ENCODE measurements around the gene PCDH19.

Gene PCDH19

GRCh38 chrX:100404851-100405250 is 5.2 kb downstream of the PCDH19 start:
- DNase-seq (ENCODE audit: low read depth) = no peak

GRCh38 chrX:100395781-100396180 is 14.3 kb downstream of the PCDH19 start:
- no peak for DNase-seq (ENCODE audit: low read depth)

GRCh38 chrX:100381619-100382018 is 28.5 kb downstream of the PCDH19 start:
- DNase-seq (ENCODE audit: low read depth) = no peak

GRCh38 chrX:100379388-100379986 is 30.6 kb downstream of the PCDH19 start:
- DNase-seq (ENCODE audit: low read depth) = peak; percentile 0

GRCh38 chrX:100377826-100378225 is 32.2 kb downstream of the PCDH19 start:
- DNase-seq (ENCODE audit: low read depth) = no peak

- no peak for DNase-seq (ENCODE audit: low read depth)
Observed at GRCh38 chrX:100376576-100376975, 33.5 kb downstream of the PCDH19 start.

- no peak for DNase-seq (ENCODE audit: low read depth)
Observed at GRCh38 chrX:100373673-100374072, 36.4 kb downstream of the PCDH19 start.

- no peak for DNase-seq (ENCODE audit: low read depth)
Observed at GRCh38 chrX:100368167-100368566, 41.9 kb downstream of the PCDH19 start.

GRCh38 chrX:100363896-100364295 is 46.2 kb downstream of the PCDH19 start:
- no peak for DNase-seq (ENCODE audit: low read depth)

GRCh38 chrX:100358766-100359165 is 51.3 kb downstream of the PCDH19 start:
- no peak for DNase-seq (ENCODE audit: low read depth)

GRCh38 chrX:100356351-100356896 is 53.6 kb downstream of the PCDH19 start:
- no peak for DNase-seq (ENCODE audit: low read depth)

GRCh38 chrX:100355680-100356079 is 54.4 kb downstream of the PCDH19 start:
- no peak for DNase-seq (ENCODE audit: low read depth)

- no peak for DNase-seq (ENCODE audit: low read depth)
Observed at GRCh38 chrX:100353326-100353725, 56.7 kb downstream of the PCDH19 start.

GRCh38 chrX:100350704-100351489 is 59.2 kb downstream of the PCDH19 start:
- no peak for DNase-seq (ENCODE audit: low read depth)

GRCh38 chrX:100349391-100349790 is 60.7 kb downstream of the PCDH19 start:
- no peak for DNase-seq (ENCODE audit: low read depth)

- no peak for DNase-seq (ENCODE audit: low read depth)
Observed at GRCh38 chrX:100341142-100341510, 68.9 kb downstream of the PCDH19 start.

GRCh38 chrX:100340491-100341141 is 69.5 kb downstream of the PCDH19 start:
- DNase-seq (ENCODE audit: low read depth) = no peak

- DNase-seq (ENCODE audit: low read depth) = no peak
Observed at GRCh38 chrX:100328351-100328750, 81.7 kb downstream of the PCDH19 start.

GRCh38 chrX:100319716-100320115 is 90.4 kb downstream of the PCDH19 start:
- no peak for DNase-seq (ENCODE audit: low read depth)

- DNase-seq (ENCODE audit: low read depth) = no peak
Observed at GRCh38 chrX:100316987-100317386, 93.1 kb downstream of the PCDH19 start.

GRCh38 chrX:100315566-100315965 is 94.5 kb downstream of the PCDH19 start:
- DNase-seq (ENCODE audit: low read depth) = no peak

- DNase-seq (ENCODE audit: low read depth) = no peak
Observed at GRCh38 chrX:100299559-100299958, 110.5 kb downstream of the PCDH19 start.

- DNase-seq (ENCODE audit: low read depth) = no peak
Observed at GRCh38 chrX:100297728-100298127, 112.3 kb downstream of the PCDH19 start.
